GM21528 (cell line): ENCODE data around the gene ZNF474.

ENCODE experiments used
- ATAC-seq: cut with Tn5 transposase; IDR thresholded peaks from one replicate; pipeline ENCODE4 v1.9.1; 2021; ENCODE audit warnings: mild to moderate bottlenecking, moderate library complexity; ENCODE audit not compliant: unreplicated experiment, low FRiP score

ZNF474 gene

GRCh38 chr5:122114501-122114900 lies 14.8 kb upstream of the ZNF474 start:
- ATAC-seq = no peak

GRCh38 chr5:122118356-122118948 lies 10.9 kb upstream of the ZNF474 start:
- ATAC-seq = no peak

GRCh38 chr5:122119205-122119604 lies 10.1 kb upstream of the ZNF474 start:
- no peak for ATAC-seq

GRCh38 chr5:122120493-122120892 lies 8.9 kb upstream of the ZNF474 start:
- no peak for ATAC-seq

GRCh38 chr5:122120957-122121356 lies 8.4 kb upstream of the ZNF474 start:
- ATAC-seq = no peak

- no peak for ATAC-seq
Observed at GRCh38 chr5:122121479-122122465, 7.6 kb upstream of the ZNF474 start.

- no peak for ATAC-seq
Observed at GRCh38 chr5:122124766-122125165, 4.6 kb upstream of the ZNF474 start.

- ATAC-seq = no peak
Observed at GRCh38 chr5:122126177-122126755, 3.1 kb upstream of the ZNF474 start.

GRCh38 chr5:122126756-122127321 lies 2.5 kb upstream of the ZNF474 start:
- ATAC-seq = no peak

- ATAC-seq = no peak
Observed at GRCh38 chr5:122130152-122130551, 806 bp downstream of the ZNF474 start.

GRCh38 chr5:122137702-122138101 lies 8.4 kb downstream of the ZNF474 start:
- no peak for ATAC-seq

- no peak for ATAC-seq
Observed at GRCh38 chr5:122138356-122138755, 9.0 kb downstream of the ZNF474 start.

GRCh38 chr5:122140900-122141299 lies 11.6 kb downstream of the ZNF474 start:
- no peak for ATAC-seq

- no peak for ATAC-seq
Observed at GRCh38 chr5:122141751-122142150, 12.4 kb downstream of the ZNF474 start.

GRCh38 chr5:122142480-122143164 lies 13.3 kb downstream of the ZNF474 start:
- ATAC-seq = no peak

GRCh38 chr5:122144236-122144635 lies 14.9 kb downstream of the ZNF474 start:
- ATAC-seq = no peak

GRCh38 chr5:122145906-122146305 lies 16.6 kb downstream of the ZNF474 start:
- no peak for ATAC-seq

GRCh38 chr5:122149321-122150090 lies 20.2 kb downstream of the ZNF474 start:
- ATAC-seq = no peak

GRCh38 chr5:122150215-122150614 lies 20.9 kb downstream of the ZNF474 start:
- ATAC-seq = no peak

- ATAC-seq = no peak
Observed at GRCh38 chr5:122151640-122152039, 22.3 kb downstream of the ZNF474 start.
